Effector memory CD8-positive, alpha-beta T cell (primary cell): Measurements from ENCODE around the gene CEP112.

Source experiments
- ATAC-seq: fragments of 150-1000 bp; cut with Tn5 transposase; replicated peaks from 2 replicates; pipeline ENCODE4 v1.10.0; 2021; ENCODE audit warnings: mild to moderate bottlenecking, moderate library complexity
- DNase-seq, 3 experiments: peaks; one replicate each; pipeline ENCODE4 v3.0.0; 2021
- H3K27ac Mint-ChIP-seq, 2 donors: one replicate each; pipeline ENCODE4 v1.8.0; 2022; ENCODE audit warnings: mild to moderate bottlenecking in 2 of 2, mixed read lengths in 2 of 2, moderate library complexity in 2 of 2
- H3K27me3 Mint-ChIP-seq, 2 donors: one replicate each; pipeline ENCODE4 v1.8.0; 2022; ENCODE audit warnings: mixed read lengths in 2 of 2
- H3K36me3 Mint-ChIP-seq: one replicate; pipeline ENCODE4 v1.8.0; 2022; ENCODE audit warnings: mild to moderate bottlenecking, moderate library complexity, mixed read lengths; ENCODE audit not compliant: insufficient read depth
- H3K4me1 Mint-ChIP-seq, 2 donors: one replicate each; pipeline ENCODE4 v1.8.0; 2022; ENCODE audit warnings: low read depth in 2 of 2, mixed read lengths in 2 of 2
- H3K4me3 Mint-ChIP-seq, 2 donors: one replicate each; pipeline ENCODE4 v1.8.0; 2022; ENCODE audit warnings: mild to moderate bottlenecking in 2 of 2, mixed read lengths in 2 of 2, moderate library complexity in 2 of 2
- H3K9me3 Mint-ChIP-seq, 2 donors: one replicate each; pipeline ENCODE4 v1.8.0; 2022; ENCODE audit warnings: mixed read lengths in 2 of 2

The CEP112 gene

GRCh38 chr17:65727832-65728231 lies 464.1 kb downstream of the CEP112 start:
- H3K9me3 Mint-ChIP-seq = no peaks in the 10 kb centered on the region
- ATAC-seq (no peak), DNase-seq (no peak)
- no peak overlapping the region for H3K4me3 Mint-ChIP-seq
- no peaks in the 10 kb centered on the region for H3K27me3 Mint-ChIP-seq
- H3K4me1 Mint-ChIP-seq = no peaks in the 10 kb centered on the region
- no peak overlapping the region for H3K27ac Mint-ChIP-seq
- no peaks in the 10 kb centered on the region for H3K36me3 Mint-ChIP-seq

- no peak overlapping the region for H3K27ac Mint-ChIP-seq
- no peak overlapping the region for H3K4me3 Mint-ChIP-seq
- H3K9me3 Mint-ChIP-seq = no peaks in the 10 kb centered on the region
- ATAC-seq (no peak), DNase-seq (no peak)
- H3K27me3 Mint-ChIP-seq = no peaks in the 10 kb centered on the region
- no peaks in the 10 kb centered on the region for H3K36me3 Mint-ChIP-seq
- H3K4me1 Mint-ChIP-seq = no peaks in the 10 kb centered on the region
Measured at GRCh38 chr17:65727246-65727645, 464.7 kb downstream of the CEP112 start.

DNA sequence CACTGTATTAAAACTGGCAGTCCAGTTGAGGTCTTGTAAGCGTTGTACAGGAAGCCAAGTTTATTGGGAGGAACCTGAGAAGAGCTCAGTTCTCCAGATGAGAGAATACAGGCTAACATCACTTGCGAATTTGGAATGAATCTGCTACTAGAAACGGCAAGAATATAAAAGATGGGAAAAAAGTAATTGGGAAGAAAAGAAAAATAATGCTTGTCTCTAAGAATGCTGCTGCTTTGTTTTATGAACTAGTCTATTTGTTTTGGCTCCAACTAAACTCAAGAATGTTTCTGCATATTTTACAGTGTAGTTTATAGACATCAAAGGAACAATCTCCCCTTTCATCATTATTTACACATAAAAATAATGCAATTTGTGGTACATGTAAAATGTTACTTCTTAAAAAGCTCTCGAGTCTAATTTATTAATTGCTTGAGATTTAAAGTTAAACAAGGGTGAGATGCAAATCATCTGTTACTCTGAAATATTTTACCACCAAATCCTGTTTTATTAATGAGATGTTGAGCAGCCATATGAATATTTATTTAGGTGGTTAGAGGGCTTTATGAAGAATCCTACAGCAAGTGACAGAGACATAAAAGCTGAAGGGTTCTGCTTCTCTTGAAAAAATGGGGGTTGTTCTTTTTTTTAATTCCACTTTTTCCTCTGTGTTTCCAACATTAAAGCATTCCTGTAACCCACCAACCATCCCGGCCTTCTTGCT lies 468.3 kb downstream of the CEP112 start:
- H3K36me3 Mint-ChIP-seq = no peaks in the 10 kb centered on the region
- H3K9me3 Mint-ChIP-seq = no peaks in the 10 kb centered on the region
- no peak for DNase-seq
- peaks cover 0 to 17% of the 10 kb centered on the region in 2 donors for H3K27me3 Mint-ChIP-seq
- ATAC-seq = no peak
- no peak overlapping the region for H3K4me3 Mint-ChIP-seq
- no peaks in the 10 kb centered on the region for H3K4me1 Mint-ChIP-seq
- no peak overlapping the region for H3K27ac Mint-ChIP-seq

GRCh38 chr17:65718601-65719000 lies 473.3 kb downstream of the CEP112 start:
- Mint-ChIP-seq H3K36me3 (no peaks in the 10 kb centered on the region), H3K9me3 (no peaks in the 10 kb centered on the region), H3K27ac (no peak overlapping the region), H3K27me3 (peaks cover 0 to 40% of the 10 kb centered on the region in 2 donors), H3K4me1 (no peaks in the 10 kb centered on the region), H3K4me3 (no peak overlapping the region)
- no peak for ATAC-seq
- DNase-seq = no peak

DNA sequence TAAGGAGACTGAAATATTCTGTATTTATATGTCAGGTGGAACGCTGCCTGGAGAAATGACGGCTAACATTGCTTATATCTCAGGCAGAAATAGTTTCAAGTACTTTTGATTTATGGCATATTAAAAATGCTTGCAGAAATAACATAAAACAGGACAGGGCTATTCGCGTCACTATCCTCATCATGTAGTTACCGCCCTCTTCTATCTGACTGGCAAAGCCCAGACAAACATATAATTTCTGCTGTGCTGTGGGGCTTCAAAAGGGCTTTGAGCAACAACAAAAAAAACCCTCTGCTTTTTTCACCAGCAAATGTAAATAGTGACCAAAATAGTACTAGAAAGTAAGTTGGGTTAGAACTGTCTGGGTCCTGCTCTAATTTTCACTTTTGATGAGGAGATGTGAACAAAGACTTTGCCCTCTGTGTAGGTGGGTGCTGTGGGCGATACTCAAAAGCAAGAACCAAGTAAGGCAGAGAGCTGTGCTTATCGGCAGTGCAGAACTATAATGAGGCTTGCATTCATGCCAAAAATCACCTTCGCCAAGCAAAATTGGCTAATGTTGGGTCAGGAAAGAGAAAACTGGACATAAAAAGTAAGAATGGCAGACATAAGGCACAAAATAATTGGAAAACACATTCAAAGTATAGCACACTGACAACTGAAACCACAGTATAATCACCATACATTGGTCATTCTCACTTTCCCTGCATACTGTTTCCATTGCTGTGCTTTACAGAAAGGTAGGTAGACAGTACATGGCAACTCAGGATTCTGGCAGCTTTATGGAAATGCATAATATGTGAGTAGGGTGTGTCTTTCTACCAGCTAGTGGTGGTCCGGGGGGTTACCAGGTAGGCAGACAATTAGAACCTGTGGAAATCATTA lies 479.3 kb downstream of the CEP112 start:
- no peaks in the 10 kb centered on the region for H3K9me3 Mint-ChIP-seq
- H3K27me3 Mint-ChIP-seq = peaks cover 0 to 32% of the 10 kb centered on the region in 2 donors
- peaks cover 0 to 4% of the 10 kb centered on the region in 2 donors for H3K4me1 Mint-ChIP-seq
- no peak overlapping the region for H3K4me3 Mint-ChIP-seq
- H3K36me3 Mint-ChIP-seq = no peaks in the 10 kb centered on the region
- no peak for ATAC-seq
- H3K27ac Mint-ChIP-seq = no peak overlapping the region
- no peak for DNase-seq

- H3K4me1 Mint-ChIP-seq = peaks cover 0 to 4% of the 10 kb centered on the region in 2 donors
- H3K9me3 Mint-ChIP-seq = no peaks in the 10 kb centered on the region
- DNase-seq = no peak
- no peaks in the 10 kb centered on the region for H3K36me3 Mint-ChIP-seq
- peak overlapping the region; percentile 37 to 42 for H3K4me3 Mint-ChIP-seq
- ATAC-seq = no peak
- no peak overlapping the region for H3K27ac Mint-ChIP-seq
- H3K27me3 Mint-ChIP-seq = peaks cover 0 to 32% of the 10 kb centered on the region in 2 donors
Measured at GRCh38 chr17:65711671-65712276, 480.2 kb downstream of the CEP112 start.

- Mint-ChIP-seq H3K9me3 (no peaks in the 10 kb centered on the region), H3K4me3 (no peak overlapping the region), H3K36me3 (no peaks in the 10 kb centered on the region), H3K27me3 (peaks cover 0 to 10% of the 10 kb centered on the region in 2 donors), H3K4me1 (peaks cover 0 to 4% of the 10 kb centered on the region in 2 donors), H3K27ac (no peak overlapping the region)
- ATAC-seq (no peak), DNase-seq (no peak)
Measured at GRCh38 chr17:65707780-65708179, 484.2 kb downstream of the CEP112 start.

DNA sequence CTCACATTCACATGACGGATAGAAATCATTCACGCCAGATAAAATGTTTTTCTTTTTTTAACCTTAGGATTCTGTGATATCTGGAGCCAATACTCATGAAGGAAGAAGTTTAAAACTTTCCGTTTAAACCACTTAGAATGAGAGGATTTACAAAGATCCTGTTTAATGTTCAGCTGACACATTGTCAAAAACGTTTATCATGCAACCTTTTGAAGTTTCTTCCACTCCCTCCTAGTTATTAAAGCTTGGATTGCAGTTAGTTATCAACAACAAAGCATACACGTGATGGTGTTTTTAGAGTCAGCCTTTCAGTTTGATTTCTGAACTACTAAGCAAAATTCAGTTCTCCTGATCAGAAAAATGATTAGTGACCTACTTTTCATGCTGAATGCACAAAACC lies 487.2 kb downstream of the CEP112 start:
- no peaks in the 10 kb centered on the region for H3K36me3 Mint-ChIP-seq
- ATAC-seq (no peak), DNase-seq (no peak)
- H3K4me1 Mint-ChIP-seq = no peaks in the 10 kb centered on the region
- H3K27me3 Mint-ChIP-seq = peaks cover 12 to 26% of the 10 kb centered on the region in 2 donors
- no peak overlapping the region for H3K4me3 Mint-ChIP-seq
- no peaks in the 10 kb centered on the region for H3K9me3 Mint-ChIP-seq
- H3K27ac Mint-ChIP-seq = no peak overlapping the region

DNA sequence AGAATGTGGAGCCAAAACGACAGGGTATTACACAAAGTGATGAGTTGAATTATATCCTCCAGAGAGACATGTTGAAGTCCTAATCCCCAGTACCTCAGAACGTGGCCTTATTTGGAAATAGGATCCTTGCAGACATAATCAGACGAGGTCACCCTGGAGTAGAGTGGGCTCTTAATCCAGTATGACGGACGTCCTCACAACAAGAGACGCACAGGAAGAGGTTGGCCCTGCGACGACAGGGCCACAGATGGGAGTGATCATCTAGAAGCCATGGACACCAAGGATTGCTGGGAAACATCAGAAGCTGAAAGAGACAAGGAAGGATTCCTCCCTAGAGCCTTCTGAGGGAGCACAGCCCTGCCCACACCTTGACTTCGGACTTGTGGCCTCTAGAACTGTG lies 488.0 kb downstream of the CEP112 start:
- Mint-ChIP-seq H3K36me3 (no peaks in the 10 kb centered on the region), H3K9me3 (no peaks in the 10 kb centered on the region), H3K27me3 (peaks cover 20 to 32% of the 10 kb centered on the region in 2 donors), H3K4me1 (no peaks in the 10 kb centered on the region), H3K4me3 (no peak overlapping the region), H3K27ac (no peak overlapping the region)
- no peak for DNase-seq
- no peak for ATAC-seq

- Mint-ChIP-seq H3K4me3 (no peak overlapping the region), H3K9me3 (no peaks in the 10 kb centered on the region), H3K36me3 (no peaks in the 10 kb centered on the region), H3K27ac (no peak overlapping the region), H3K4me1 (no peaks in the 10 kb centered on the region), H3K27me3 (peaks cover 32 to 39% of the 10 kb centered on the region in 2 donors)
- ATAC-seq (no peak), DNase-seq (no peak)
Measured at GRCh38 chr17:65699459-65699858, 492.5 kb downstream of the CEP112 start.

DNA sequence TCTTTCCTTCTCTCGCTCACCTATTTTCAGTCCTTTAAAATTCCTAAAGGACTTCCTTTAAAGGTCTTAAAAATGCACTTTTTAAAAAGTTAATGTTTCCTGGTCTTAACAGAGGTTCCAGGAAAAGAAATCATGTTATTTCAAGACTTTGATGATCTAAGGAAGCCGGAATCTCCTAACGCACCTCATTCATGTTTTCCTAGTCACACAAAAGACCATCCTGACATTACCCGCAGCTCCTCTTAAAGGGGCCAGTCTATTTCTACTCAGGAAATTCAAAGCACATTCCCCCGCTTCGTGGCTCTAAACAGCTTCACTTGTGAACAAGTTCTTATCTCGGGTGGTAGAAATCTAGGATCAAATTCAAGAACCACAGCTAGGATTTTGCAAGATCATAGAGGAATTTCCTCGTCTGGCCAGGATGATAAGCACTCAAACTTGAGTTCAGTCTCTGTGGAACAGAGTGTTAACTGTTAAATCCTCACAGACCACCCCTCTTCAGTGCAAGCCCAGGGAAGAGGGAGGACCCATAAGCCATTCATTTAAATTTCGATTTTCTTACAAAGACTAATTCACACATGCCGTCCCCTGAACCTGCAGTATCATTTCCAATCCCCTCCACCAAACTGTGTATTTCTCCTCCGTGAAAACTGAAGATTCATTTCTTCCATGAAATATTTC lies 493.4 kb downstream of the CEP112 start:
- DNase-seq (no peak), ATAC-seq (no peak)
- Mint-ChIP-seq H3K27ac (no peak overlapping the region), H3K36me3 (no peaks in the 10 kb centered on the region), H3K4me1 (no peaks in the 10 kb centered on the region), H3K27me3 (peaks cover 32 to 45% of the 10 kb centered on the region in 2 donors), H3K9me3 (no peaks in the 10 kb centered on the region), H3K4me3 (no peak overlapping the region)

GRCh38 chr17:65697661-65698060 lies 494.3 kb downstream of the CEP112 start:
- no peaks in the 10 kb centered on the region for H3K9me3 Mint-ChIP-seq
- no peak for DNase-seq
- H3K4me3 Mint-ChIP-seq = no peak overlapping the region
- no peak overlapping the region for H3K27ac Mint-ChIP-seq
- no peak for ATAC-seq
- H3K27me3 Mint-ChIP-seq = peaks cover 36 to 52% of the 10 kb centered on the region in 2 donors
- H3K4me1 Mint-ChIP-seq = no peaks in the 10 kb centered on the region
- H3K36me3 Mint-ChIP-seq = no peaks in the 10 kb centered on the region

- Mint-ChIP-seq H3K4me1 (no peaks in the 10 kb centered on the region), H3K36me3 (no peaks in the 10 kb centered on the region), H3K9me3 (no peaks in the 10 kb centered on the region), H3K27ac (no peak overlapping the region), H3K4me3 (no peak overlapping the region), H3K27me3 (peaks cover 39 to 50% of the 10 kb centered on the region in 2 donors)
- DNase-seq (no peak), ATAC-seq (no peak)
Measured at GRCh38 chr17:65696739-65697394, 495.1 kb downstream of the CEP112 start.
